ENCODE results near the gene COPS4.

GRCh38 chr4:83115656-83116285, 80.8 kb downstream of the COPS4 start:
- TF ChIP-seq TAF1 (IDR thresholded peaks at IDR 0.05; ENCODE audit: low read depth, low read length): no peak
- TF ChIP-seq POLR2A (IDR thresholded peaks at IDR 0.05; ENCODE audit: low read depth, low read length): no peak

All from GM12891 (cell line).